Fibroblast of skin of right quadriceps (primary cell): ENCODE measurements around the gene NRXN3.
A peak's percentile ranks its signal among the peaks of the same experiment; 100 is the strongest.

ENCODE experiments used
- DNase-seq: peaks from one replicate; pipeline ENCODE4 v3.0.0-alpha.2; 2013

NRXN3 gene

GRCh38 chr14:78248501-78249090 is 78.4 kb downstream of the NRXN3 start:
- peak; percentile 82 for DNase-seq

- DNase-seq: no peak
These were observed 81.1 kb downstream of the NRXN3 start for GRCh38 chr14:78251308-78251707.

GRCh38 chr14:78253986-78254385 is 83.8 kb downstream of the NRXN3 start:
- DNase-seq: peak; percentile 92

GRCh38 chr14:78254911-78255461 is 84.8 kb downstream of the NRXN3 start:
- DNase-seq: peak; percentile 69

- DNase-seq: peak; percentile 68
These were observed 89.7 kb downstream of the NRXN3 start for GRCh38 chr14:78259831-78260230.

GRCh38 chr14:78278464-78279250 is 108.5 kb downstream of the NRXN3 start:
- DNase-seq: no peak

- no peak for DNase-seq
These were observed 112.3 kb downstream of the NRXN3 start for GRCh38 chr14:78282437-78282836.

GRCh38 chr14:78286210-78286609 is 116.0 kb downstream of the NRXN3 start:
- no peak for DNase-seq

- DNase-seq: no peak
These were observed 121.8 kb downstream of the NRXN3 start for GRCh38 chr14:78292003-78292402.

- no peak for DNase-seq
These were observed 127.7 kb downstream of the NRXN3 start for GRCh38 chr14:78297858-78298257.

GRCh38 chr14:78298298-78298697 is 128.1 kb downstream of the NRXN3 start:
- no peak for DNase-seq

- no peak for DNase-seq
These were observed 132.7 kb downstream of the NRXN3 start for GRCh38 chr14:78302841-78303240.

GRCh38 chr14:78307671-78308070 is 137.5 kb downstream of the NRXN3 start:
- no peak for DNase-seq

- DNase-seq: no peak
These were observed 137.9 kb downstream of the NRXN3 start for GRCh38 chr14:78308079-78308478.

- DNase-seq: no peak
These were observed 140.1 kb downstream of the NRXN3 start for GRCh38 chr14:78310272-78310671.

- DNase-seq: no peak
These were observed 143.3 kb downstream of the NRXN3 start for GRCh38 chr14:78313499-78313898.

- no peak for DNase-seq
These were observed 144.3 kb downstream of the NRXN3 start for GRCh38 chr14:78314484-78314883.

GRCh38 chr14:78316052-78316451 is 145.9 kb downstream of the NRXN3 start:
- no peak for DNase-seq

GRCh38 chr14:78316786-78317185 is 146.6 kb downstream of the NRXN3 start:
- no peak for DNase-seq

GRCh38 chr14:78319406-78319805 is 149.2 kb downstream of the NRXN3 start:
- DNase-seq: no peak

GRCh38 chr14:78319887-78320635 is 149.9 kb downstream of the NRXN3 start:
- DNase-seq: no peak

- no peak for DNase-seq
These were observed 154.2 kb downstream of the NRXN3 start for GRCh38 chr14:78324353-78324752.

GRCh38 chr14:78325911-78326310 is 155.7 kb downstream of the NRXN3 start:
- no peak for DNase-seq
